ENCODE measurements around the gene KCNQ5. TPM values are rescaled to one million over a fixed set of nuclear protein-coding genes. Genes with fewer than 3 reads are reported as not detected.

Gene KCNQ5
- polyA plus RNA-seq, 1 donor (not counting 4 experiments of a cell fraction or from before 2014, with no cell fraction given): 3.4 TPM

GRCh38 chr6:73236144-73236750, 614.4 kb downstream of the KCNQ5 start:
- peak overlapping the region; percentile 28 for H3K9ac ChIP-seq (ENCODE audit: control insufficient read depth, extremely low read depth, insufficient read depth, low read length)
- no peaks in the 10 kb centered on the region for H3K9me1 ChIP-seq (ENCODE audit: control insufficient read depth, extremely low read depth, insufficient read depth, low read length)
- peaks cover 21% of the 10 kb centered on the region for H3K4me1 ChIP-seq (ENCODE audit: control insufficient read depth, extremely low read depth, insufficient read depth, low read length)
- DNase-seq (ENCODE audit: low read depth, low spot score) (peak; percentile 49), FAIRE-seq (no peak)
- dilution Hi-C loops (cut with MboI; ENCODE audit: extremely low pct_ligation_motif_present, low sequenced_read_pairs): no loop called here
- TF ChIP-seq EZH2 (IDR thresholded peaks at IDR 0.05; ENCODE audit: low read length): no peak
- no peak for TF ChIP-seq CTCF (optimal IDR thresholded peaks at IDR 0.05 in 1 of 3, IDR thresholded peaks at IDR 0.05 in 1 of 3, conservative IDR thresholded peaks at IDR 0.05 in 1 of 3; ENCODE audit: extremely low read depth in 1 of 3, insufficient read depth in 2 of 3, low read length in 3 of 3)
- no peaks in the 10 kb centered on the region for H3K9me3 ChIP-seq (ENCODE audit: control insufficient read depth, low read depth, low read length)
- H3K79me2 ChIP-seq (ENCODE audit: control insufficient read depth, insufficient read depth, low read length): no peaks in the 10 kb centered on the region
- no peaks in the 10 kb centered on the region for H4K20me1 ChIP-seq (ENCODE audit: control insufficient read depth, extremely low read depth, insufficient read depth, low read length)
- no peak overlapping the region for H3K4me2 ChIP-seq (ENCODE audit: control insufficient read depth, extremely low read depth, insufficient read depth, low read depth, low read length)
- H3K27ac ChIP-seq (ENCODE audit: control insufficient read depth, insufficient read depth, low read length): peak overlapping the region; percentile 88
- no peak overlapping the region for H2AFZ ChIP-seq (ENCODE audit: control insufficient read depth, low read length)
- no peak overlapping the region for H3K4me3 ChIP-seq (ENCODE audit: control insufficient read depth in 2 of 3, extremely low read depth in 1 of 3, insufficient read depth in 2 of 3, low read depth in 1 of 3, low read length in 3 of 3)
- no peaks in the 10 kb centered on the region for H3K27me3 ChIP-seq (ENCODE audit: control insufficient read depth, extremely low read depth, insufficient read depth, low read length)
- no peaks in the 10 kb centered on the region for H3K36me3 ChIP-seq (ENCODE audit: control insufficient read depth in 2 of 2, extremely low read depth in 1 of 2, insufficient read depth in 2 of 2, low read length in 2 of 2)

- no peak for FAIRE-seq
- Histone ChIP-seq H2AFZ (ENCODE audit: control insufficient read depth, low read length) (no peak overlapping the region), H3K27me3 (ENCODE audit: control insufficient read depth, extremely low read depth, insufficient read depth, low read length) (no peaks in the 10 kb centered on the region), H4K20me1 (ENCODE audit: control insufficient read depth, extremely low read depth, insufficient read depth, low read length) (no peaks in the 10 kb centered on the region), H3K9ac (ENCODE audit: control insufficient read depth, extremely low read depth, insufficient read depth, low read length) (no peak overlapping the region), H3K9me1 (ENCODE audit: control insufficient read depth, extremely low read depth, insufficient read depth, low read length) (no peaks in the 10 kb centered on the region), H3K4me1 (ENCODE audit: control insufficient read depth, extremely low read depth, insufficient read depth, low read length) (peaks cover 11% of the 10 kb centered on the region), H3K9me3 (ENCODE audit: control insufficient read depth, low read depth, low read length) (no peaks in the 10 kb centered on the region), H3K27ac (ENCODE audit: control insufficient read depth, insufficient read depth, low read length) (no peak overlapping the region), H3K36me3 (ENCODE audit: control insufficient read depth in 2 of 2, extremely low read depth in 1 of 2, insufficient read depth in 2 of 2, low read length in 2 of 2) (no peaks in the 10 kb centered on the region), H3K4me2 (ENCODE audit: control insufficient read depth, extremely low read depth, insufficient read depth, low read depth, low read length) (no peak overlapping the region), H3K79me2 (ENCODE audit: control insufficient read depth, insufficient read depth, low read length) (no peaks in the 10 kb centered on the region), H3K4me3 (ENCODE audit: control insufficient read depth in 2 of 3, extremely low read depth in 1 of 3, insufficient read depth in 2 of 3, low read depth in 1 of 3, low read length in 3 of 3) (no peak overlapping the region)
- DNase-seq (ENCODE audit: low read depth, low spot score): no peak
- dilution Hi-C loops (cut with MboI; ENCODE audit: extremely low pct_ligation_motif_present, low sequenced_read_pairs): no loop called here
- no peak for TF ChIP-seq EZH2 (IDR thresholded peaks at IDR 0.05; ENCODE audit: low read length)
- no peak for TF ChIP-seq CTCF (optimal IDR thresholded peaks at IDR 0.05 in 1 of 3, IDR thresholded peaks at IDR 0.05 in 1 of 3, conservative IDR thresholded peaks at IDR 0.05 in 1 of 3; ENCODE audit: extremely low read depth in 1 of 3, insufficient read depth in 2 of 3, low read length in 3 of 3)
Observed at GRCh38 chr6:73240730-73241129, 618.9 kb downstream of the KCNQ5 start.

All from keratinocyte (primary cell).